ENCODE data around the gene BANP.
"Not testable (repeated sequence)": the region's sequence is repeated elsewhere in the genome, so short reads cannot be mapped to it uniquely, and the experiment has no call there.

BANP gene

DNA sequence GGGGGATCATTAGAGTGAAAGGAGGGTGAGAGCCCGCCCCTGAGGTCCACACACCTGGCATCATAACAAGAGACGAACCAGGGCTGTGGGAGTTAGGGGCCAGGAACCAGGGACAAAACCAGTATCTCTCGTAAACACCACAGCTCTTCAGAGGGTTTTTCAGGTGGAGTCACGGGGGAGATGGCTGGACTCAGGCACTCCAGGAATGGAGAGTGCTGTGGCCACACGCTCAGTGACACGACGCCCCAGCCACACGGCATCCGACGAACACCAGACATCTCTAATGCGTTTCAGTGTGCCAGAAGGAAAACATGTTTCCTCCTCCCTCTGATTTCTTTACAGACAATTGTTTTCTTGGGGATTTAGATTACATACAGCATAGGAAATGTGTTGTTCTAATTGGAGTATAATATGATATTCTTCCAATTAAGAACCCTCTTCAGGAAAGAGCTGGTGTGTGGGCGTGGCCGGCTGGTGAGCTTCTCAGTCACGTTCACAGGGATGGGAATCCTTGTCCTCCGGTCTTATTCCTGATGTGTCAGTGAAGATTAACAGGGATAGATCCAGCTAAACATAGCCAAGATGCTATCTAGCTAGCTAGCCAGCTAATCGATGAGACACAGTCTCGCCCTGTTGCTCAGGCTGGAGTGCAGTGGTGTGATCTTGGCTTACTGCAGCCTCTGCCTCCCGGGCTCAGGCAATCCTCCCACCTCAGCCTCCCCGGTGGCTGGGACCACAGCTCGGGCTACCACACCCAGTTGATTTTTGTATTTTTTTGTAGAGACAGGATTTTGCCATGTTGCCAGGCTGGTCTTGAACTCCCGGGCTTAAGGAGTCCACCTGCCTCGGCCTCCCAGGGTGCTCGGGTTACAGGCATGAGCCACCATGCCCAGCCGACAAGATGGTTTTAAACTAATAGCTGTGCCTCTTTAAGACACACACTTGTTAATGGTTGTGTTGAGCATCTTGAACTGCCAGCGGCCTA is 98.6 kb downstream of the BANP start:
- no peak for DNase-seq (ENCODE audit: low read depth in 3 of 3)

DNA sequence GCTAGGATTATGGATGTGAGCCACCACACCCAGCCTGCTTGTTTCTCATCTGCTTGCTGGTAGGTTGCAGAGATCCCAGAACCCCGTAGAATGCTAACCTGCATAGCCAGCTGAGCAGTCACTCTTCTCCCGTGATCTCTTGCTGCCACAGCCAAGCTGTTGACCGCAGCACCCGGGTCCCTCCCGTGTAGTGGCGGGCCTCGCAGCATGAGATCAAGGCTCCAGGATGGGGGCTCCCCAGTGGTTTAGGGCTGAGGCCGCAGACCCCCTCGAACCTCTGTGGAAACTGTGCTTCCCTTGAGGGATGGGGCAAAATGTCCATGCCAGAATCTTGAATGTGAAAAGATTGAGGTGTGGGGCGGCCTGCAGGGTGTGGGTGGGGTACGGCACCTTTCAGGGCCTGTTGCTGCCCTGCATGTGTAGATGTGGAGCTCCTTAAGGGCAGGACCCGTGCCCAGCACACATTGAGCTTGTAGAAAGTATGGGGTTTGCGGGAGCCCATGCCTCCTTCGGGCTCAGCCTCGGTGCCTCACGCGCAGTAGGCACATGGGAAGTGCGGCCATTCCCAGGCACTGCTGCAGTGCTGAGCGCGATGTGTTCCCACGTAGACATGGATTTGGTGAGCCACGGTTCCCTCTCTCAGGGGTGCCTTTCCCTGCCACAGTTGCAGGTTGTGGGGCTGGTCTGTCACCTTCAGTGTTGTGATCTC is 99.9 kb downstream of the BANP start:
- no peak for DNase-seq (ENCODE audit: low read depth in 3 of 3)

DNA sequence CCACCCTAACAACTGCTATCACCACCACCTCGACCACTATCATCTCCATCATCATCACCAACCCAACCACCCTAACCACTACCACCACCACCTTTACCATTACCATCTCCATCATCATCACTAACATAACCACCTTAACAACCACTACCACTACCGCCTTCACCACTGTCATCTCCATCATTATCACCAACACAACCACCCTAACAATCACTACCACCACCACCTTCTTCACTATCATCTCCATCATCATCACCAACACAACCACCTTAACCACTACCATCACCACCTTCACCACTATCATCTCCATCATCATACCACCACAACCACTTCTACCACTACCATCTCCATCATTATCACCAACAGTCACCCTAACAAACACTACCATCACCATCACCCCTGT is 101.4 kb downstream of the BANP start:
- DNase-seq (ENCODE audit: low read depth in 3 of 3): no peak

DNA sequence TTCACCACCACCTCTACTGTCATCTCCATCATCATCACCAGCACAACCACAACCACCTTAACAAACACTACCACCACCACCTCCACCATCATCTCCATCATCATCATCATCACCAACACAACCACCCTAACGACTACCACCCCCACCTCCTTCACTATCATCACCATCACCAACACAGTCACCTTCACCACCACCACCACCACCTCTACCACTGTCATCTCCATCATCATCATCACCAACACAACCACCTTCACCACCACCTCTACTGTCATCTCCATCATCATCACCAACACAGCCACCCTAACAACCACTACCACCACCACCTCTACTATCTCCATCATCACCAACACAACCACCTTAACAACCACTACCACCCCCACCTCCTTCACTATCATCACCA is 102.2 kb downstream of the BANP start:
- DNase-seq (ENCODE audit: low read depth in 3 of 3): not testable (repeated sequence)

DNA sequence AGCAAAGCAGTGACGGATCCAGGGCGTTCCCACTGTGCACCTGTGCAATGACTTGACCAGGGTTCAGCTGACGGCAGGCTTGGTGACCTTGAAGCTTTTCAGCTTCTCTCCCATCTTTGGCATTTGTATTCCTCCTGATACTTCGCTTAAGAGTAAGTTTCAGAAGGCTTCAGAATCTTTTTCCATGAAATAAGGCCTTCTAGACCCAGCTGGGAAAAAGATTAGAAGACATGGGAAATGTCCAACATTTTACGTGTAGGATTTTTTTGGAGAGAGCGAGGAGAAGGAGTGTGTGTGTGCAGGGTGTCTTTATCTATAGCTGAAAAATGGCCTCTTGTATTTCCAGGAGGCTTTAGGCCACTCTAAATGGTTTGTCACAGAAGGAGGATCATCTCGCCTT is 104.1 kb downstream of the BANP start:
- no peak for DNase-seq (ENCODE audit: low read depth in 3 of 3)

DNA sequence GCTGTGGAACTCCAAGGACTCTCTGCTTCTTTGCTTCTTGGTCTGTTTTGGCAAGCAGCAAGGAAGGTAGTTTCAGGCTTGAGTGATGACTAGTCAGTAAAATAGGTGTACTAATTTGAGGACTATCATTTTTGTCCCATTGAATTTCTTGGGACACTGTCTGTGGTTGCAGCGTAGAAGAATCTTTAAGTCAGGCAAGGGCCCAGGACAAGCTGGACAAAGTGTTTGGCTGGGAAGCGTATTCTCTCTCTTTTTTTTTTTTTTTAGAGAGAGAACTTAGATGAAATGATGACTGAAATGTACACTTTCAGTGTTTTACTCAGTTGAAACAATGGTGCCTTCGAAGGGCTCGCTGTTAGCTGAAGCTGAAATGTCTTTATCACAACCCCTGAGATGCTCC is 105.0 kb downstream of the BANP start:
- DNase-seq (ENCODE audit: low read depth in 3 of 3): no peak

DNA sequence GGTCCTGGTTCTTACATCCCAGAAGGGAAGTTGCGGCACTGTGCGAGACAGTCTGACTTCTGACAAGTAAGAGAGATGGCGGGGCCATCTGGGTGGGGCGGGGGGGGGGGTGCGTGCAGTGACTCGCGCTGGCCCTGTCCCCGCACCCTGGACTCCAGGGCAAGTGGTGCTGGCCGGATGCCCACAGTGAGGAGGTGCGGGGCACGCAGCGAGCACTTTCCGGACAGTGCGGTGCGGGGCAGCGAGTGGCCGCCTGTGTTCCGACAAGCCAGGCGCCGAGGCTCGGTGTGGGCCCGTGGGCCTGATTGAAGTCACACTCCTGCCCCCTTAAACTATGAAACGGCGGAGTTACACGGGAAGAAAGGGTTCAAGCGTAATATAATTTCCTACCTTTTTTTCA is 106.4 kb downstream of the BANP start:
- no peak for DNase-seq (ENCODE audit: low read depth in 3 of 3)

DNA sequence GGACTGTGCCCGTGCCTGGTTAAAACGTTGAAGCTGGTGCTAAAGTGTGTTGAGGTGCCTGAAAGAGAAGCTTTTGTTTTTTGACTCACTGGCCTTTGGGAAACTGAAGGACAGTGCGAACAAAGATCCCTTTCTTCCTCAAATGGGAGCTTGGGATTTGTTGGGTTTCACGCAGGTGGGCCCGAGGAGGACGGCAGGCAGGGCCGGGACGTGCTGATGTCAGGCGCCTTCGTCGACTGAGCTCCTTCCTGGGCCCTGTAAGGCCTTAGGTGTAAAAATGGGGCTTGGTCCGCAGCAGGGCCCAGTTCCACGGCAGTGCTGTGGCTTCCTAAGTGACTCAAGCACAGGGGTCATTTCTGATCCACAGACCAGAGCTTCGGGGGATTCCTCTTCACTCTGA is 106.9 kb downstream of the BANP start:
- no peak for DNase-seq (ENCODE audit: low read depth in 3 of 3)

DNA sequence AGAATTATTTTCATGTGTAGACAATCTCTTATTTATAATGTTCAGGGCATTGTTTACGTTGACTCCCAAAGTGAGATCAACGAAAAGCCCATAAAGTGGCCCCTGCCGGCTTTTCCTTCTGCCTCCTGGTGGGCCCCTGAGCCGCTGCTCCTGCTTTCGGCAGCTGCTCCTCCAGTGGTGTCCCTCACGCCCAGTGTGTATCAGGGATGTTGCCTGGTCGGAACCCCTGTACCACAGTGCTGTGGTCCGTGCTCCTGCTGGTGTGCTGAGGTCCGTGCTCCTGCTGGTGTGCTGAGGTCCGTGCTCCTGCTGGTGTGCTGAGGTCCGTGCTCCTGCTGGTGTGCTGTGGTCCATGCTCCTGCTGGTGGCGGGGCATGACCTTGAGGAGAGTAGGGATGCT is 107.6 kb downstream of the BANP start:
- no peak for DNase-seq (ENCODE audit: low read depth in 3 of 3)

DNA sequence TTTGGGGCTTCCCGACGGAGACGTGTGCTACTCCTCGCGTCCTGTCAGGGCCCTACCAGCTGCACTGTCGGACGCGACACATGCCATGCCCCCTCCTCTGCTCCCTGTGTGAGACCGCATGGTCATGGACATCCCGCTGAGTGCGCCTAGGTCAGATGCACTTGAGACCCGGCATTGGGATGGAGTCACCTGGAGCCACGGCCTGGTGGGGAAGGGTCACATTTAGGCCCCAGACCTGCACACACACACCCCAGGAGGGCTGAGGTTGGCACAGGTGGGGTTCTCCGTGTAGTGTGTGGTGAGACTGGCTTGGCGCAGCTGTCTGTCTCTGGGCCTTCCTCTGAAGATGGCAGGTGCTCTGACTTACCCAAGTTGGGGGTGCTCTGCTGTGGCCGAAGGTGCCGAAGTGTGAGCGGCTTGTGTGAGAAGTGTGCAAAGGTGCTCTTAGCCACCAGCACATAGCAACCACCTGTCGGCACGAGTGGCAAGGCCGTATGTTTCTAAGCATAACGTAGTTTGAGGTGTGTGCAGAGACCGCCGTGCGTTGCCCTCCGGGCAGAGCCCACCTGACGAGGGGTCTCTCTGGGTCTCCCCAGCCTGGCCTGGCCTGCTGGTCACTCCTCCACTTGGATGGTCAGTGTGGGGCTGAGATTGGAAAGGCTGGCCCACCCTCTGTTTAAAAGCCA is 108.6 kb downstream of the BANP start:
- DNase-seq (ENCODE audit: low read depth in 3 of 3): no peak

DNA sequence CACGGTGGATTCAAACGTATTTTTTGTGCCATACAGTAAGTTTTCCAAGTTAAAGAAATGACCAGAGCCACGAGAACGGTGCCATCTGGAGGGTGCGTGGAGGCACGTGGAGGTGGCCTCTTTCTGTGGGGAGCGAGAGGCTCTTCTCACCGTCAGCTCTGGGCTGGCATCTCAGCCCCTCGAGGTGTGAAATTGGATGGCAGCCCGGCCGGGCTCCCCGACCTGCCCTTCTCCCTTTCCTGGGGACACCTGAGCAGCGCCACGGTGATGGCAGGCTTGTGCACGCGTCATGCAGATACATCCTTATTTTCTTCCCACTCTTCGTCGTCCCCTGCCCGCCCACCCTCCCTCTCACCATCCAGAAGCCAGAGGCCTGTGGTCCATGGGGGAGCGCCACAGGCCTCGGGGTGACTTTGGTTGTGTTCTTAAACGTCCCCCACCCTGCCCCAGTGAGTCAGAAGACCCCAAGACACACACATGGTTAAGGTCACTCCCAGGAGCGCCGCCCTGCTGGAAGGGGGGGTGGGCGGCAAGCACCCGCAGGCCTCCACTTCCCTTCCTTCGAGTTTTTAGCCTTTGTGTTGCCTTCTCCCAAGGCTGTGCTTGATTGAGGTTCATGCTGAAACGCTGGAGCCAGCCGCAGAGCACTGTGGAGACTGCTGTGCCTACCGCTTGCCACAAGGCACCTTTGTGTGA is 109.4 kb downstream of the BANP start:
- DNase-seq (ENCODE audit: low read depth in 3 of 3): no peak

DNA sequence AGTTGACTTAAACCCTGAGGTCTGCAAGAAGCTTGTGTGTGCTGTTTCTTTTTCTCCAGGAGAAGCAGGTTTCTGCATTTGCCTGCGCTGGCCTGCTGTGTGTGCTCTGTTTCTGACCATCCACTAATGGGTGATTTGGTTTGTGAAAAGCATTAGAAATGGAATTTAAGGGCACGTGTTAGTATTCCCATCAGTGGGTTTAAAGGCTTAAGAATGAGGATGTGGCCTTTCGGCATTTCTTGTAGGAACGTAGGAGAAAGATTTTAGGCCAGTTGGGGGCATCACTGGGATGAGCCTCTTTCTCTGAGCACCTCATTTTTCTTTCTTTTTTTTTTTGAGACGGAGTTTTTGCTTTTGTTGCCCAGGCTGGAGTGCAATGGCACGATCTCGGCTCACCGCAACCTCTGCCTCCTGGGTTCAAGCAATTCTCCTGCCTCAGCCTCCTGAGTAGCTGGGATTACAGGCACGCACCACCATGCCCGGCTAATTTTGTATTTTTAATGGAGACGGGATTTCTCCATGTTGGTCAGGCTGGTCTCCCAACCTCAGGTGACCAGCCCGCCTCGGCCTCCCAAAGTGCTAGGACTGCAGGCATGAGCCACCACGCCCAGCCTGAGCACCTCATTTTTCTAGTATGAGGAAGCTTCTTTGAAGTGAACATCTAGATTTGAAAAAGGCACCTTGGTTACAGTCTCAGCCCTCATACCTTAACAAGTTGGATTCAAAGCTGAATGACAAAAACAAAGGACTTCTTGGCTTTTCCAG is 110.3 kb downstream of the BANP start:
- no peak for DNase-seq (ENCODE audit: low read depth in 3 of 3)

DNA sequence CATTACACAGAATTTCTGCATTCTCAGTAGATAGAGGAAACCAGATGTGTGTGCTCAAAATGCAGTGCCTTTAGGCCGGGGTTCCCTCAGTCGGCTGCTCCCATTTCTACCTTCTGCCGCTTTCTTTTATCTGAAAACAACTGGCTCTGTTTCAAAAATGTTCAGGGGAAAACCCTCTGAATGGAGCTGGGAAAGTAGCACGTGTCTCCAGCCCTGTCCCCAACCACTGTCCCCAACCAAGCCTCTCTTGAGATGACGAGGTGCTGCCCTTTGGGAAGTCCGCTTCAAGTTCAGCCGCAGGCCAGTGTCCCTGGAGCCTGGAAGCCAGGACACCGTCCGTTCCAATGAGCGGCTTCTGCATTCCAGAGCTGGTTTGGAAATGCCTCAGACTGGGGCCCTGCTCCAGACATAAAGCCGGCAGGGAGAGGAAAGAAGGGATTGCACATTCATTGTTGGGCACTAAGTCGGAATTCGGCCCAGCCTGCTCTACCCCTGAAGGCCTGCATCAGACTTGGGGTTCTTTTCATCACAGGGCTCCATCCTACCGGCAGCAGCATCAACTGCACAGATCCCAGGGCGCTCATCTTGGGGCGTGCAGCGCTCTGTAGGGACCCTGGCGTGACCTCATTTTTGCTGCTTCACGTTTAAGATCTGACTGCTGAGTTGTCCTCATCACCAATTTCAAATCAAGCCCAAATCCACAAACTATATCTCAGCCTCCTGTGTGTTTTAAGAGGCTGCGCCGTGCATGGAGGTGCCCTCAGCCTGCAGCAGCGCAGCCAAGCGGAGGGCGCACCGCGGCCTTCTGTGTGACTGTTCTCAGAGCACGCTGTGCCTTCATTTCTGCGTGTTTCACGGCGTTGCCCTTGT is 111.3 kb downstream of the BANP start:
- no peak for DNase-seq (ENCODE audit: low read depth in 3 of 3)

DNA sequence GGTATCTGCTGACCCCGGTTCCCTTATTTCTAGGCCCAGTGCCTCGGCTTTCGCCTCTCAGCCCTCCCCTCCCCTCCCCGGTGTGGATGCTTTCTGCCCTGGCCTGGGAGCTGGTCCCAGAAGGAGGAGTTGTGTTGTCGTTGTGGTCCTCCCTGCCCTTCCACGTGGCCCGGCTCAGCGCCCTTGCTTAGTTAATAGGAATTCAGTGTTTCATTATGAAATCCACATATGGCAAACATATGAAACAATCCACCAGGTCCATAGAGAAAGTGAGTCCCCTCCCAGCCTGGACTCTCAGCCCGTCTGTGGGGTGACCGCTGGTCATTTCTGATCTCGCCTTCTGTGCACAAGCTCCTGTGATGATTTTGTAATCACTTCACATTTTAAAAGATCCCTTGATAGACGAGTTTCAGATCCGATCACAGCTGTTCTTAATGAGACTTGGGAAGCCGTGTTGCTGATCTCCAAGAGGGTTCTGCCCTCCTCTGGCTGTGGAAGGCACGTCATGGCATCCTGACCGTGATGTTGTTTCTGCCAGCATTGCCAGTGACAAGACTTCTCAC is 112.1 kb downstream of the BANP start:
- no peak for DNase-seq (ENCODE audit: low read depth in 3 of 3)

DNA sequence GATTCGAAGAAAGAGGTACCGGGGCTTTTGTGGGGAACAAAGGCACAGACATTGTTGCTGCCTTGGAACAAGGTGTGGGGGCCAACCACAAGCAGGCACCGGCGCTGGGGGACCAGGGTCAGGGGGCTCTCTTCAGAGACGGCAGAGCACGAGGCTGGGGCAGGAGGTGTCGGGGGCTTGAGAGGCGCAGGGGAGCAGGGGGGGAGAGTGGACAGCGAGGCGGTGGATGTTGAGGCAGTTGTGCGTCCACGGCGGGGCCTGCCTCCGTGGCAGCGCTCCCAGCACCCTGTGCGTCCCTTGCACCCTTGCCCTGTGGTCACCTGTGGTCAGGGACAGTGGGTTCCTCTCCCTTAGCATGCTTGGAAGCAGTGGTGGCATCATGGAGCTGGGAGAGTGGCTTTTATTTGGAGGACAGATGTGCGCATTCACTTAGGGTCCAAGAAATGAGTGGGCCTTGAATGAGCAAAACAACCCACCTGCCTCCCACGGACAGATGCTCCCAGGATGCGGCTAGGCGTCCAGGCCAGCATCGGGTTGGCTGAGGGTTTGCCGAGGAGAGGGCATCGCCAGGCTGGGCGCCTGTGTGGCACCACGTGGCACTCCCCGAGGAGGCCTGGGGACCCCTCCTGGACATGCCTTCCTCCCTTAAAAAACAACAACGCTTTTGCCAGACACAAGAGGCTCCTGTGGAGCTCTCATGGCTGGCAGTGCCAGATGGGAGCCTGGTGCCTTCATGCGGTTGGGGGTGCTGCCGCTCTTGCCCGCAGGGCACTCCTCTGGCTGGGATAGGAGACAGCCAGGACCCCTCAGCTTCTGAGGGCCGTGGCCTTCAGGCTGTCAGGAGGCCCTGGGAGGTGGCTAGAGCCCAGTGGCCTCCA is 113.0 kb downstream of the BANP start:
- no peak for DNase-seq (ENCODE audit: low read depth in 3 of 3)

DNA sequence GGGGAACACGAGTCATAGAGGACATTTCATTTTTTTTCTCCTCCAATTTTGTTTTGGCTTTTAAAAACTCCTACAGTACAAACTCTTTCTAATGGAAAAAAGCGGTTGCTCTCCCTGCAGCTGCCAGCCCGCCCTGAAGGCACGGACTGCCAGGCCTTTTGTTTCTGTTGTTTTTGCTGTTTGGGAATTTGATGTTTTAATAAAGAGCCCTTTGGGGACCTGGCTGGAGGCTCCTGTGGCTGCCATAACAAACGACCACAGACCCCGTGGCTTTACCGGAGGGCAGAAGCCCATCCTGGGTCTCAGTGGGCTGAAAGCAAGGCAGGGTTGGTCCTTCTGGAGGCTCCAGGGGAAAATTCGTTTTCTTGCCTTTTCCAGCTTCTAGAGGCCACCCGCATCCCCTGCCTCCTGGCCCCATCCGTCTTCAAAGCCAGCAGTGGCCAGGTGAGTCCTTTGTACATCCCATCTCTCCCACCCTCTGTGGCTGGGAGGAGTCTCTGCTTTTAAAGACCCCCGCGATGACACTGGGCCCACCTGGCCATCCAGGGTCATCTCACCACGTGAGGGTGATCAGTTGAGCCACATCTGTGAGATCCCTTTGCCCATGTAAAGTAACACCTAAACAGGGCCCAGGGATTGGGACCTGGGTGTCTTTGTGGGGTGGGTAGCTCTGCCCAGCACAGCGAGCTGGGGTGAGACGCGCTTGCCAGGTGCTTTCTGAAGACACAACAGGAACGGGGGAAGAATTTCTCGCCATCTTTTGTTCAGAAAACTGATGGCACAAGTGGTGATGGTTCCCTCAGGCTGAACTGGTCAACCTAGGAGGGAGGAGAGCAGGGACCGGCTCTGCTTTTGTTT is 113.9 kb downstream of the BANP start:
- DNase-seq (ENCODE audit: low read depth in 3 of 3): no peak

DNA sequence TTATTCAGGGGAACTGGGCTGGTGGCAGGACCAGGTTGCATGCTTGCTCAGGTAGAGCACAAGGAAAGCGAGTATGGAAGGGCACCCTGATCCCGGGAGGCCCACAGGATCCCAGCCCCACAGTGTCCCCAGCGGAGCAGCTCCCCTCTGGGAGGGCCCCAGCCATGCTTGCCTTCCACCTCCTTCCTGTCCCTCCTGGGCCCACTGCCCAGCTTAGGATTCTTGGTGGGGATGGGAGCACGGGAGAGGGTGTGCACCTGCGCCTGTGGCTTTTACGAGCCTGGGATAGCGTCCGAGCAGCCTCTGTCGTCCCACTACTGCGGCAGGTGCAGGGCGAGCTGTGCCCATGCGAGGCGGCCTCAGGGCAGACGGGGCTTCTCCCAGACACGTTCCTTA is 114.5 kb downstream of the BANP start:
- DNase-seq (ENCODE audit: low read depth in 3 of 3): no peak

DNA sequence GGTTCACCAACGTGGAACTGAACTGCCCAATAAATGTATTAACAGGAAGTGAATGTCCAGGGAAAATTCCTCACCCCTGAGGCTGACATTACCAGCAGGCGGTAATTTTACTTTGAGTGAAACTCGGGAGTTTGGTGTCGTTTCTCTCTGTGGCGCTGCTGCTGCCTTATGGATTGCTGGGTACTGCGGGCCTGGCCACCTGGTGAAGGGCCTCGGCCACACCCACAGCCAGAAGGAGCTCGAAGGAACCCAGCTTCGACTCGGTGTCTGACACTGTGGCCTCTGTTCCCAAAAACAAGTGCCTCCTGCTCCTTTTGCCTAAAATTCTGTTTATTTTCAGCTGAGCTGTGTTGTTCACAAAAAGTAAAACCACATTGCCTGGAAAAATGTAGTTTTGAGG is 115.0 kb downstream of the BANP start:
- no peak for DNase-seq (ENCODE audit: low read depth in 3 of 3)

All from stimulated activated CD4-positive, alpha-beta T cell treated with anti-CD3 and anti-CD28 coated beads, TNF-alpha, amount 100 ng/mL, for 48 hours (primary cell).